ENCODE results near the gene SPECC1L. TPM values are rescaled to one million over a fixed set of nuclear protein-coding genes. Genes with fewer than 3 reads are reported as not detected.
"Not testable (repeated sequence)": the region's sequence is repeated elsewhere in the genome, so short reads cannot be mapped to it uniquely, and the experiment has no call there.

The SPECC1L gene
- total RNA-seq, 1 donor from 2014 or later: 92.9 TPM

DNA sequence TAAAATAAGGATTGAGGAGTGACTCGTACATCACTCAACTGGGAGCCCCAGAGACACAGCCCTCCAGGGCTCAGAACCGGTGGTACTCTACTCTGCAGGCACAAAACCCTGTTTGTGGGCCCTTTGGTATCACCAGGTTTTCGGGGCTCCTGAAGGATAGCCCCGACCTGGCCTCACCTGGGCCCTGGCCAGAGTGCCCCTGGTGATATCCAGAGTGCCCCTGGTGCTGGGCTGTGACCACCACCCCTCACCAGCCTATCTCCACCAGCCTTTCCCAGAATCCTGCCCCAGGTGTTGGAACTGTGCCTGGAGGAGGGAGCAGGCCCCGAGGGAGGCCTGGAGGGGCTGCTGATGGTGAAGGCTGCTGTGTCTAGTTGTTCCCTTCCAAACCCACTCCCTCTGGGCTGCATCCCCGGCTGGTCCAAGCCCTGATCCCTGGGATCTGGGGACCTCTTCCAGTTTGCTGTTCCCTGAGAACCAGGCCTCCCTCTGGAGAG, 23.6 kb upstream of the SPECC1L start:
- DNase-seq (ENCODE audit: low spot score): no peak

GRCh38 chr22:24247564-24248344, 22.9 kb upstream of the SPECC1L start:
- peak; percentile 92 for DNase-seq (ENCODE audit: low spot score)

- DNase-seq (ENCODE audit: low spot score): not testable (repeated sequence)
These were observed 22.0 kb upstream of the SPECC1L start for GRCh38 chr22:24248611-24249010.

DNA sequence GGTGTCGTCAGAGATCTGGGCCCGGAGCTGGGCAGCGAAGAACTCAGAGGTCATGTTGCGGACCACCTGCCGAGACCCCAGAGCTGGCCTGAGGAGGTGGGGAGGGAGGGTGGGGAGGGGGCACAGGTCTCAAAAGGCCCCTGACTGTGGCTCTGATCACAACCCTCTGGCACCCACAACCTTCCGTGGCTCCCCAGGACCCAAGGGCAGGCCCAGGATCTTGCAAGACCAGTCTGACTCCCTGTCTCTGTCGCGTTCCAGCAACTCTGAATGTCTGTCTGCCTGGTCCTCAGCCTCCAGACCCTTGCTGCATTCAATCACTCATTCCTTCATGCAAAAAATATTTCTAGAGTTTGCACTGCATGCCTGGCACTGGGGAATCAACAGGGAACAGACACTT, 21.2 kb upstream of the SPECC1L start:
- DNase-seq (ENCODE audit: low spot score): not testable (repeated sequence)

GRCh38 chr22:24251286-24251685, 19.3 kb upstream of the SPECC1L start:
- DNase-seq (ENCODE audit: low spot score): not testable (repeated sequence)

GRCh38 chr22:24253126-24253525, 17.5 kb upstream of the SPECC1L start:
- DNase-seq (ENCODE audit: low spot score): peak; percentile 13

DNA sequence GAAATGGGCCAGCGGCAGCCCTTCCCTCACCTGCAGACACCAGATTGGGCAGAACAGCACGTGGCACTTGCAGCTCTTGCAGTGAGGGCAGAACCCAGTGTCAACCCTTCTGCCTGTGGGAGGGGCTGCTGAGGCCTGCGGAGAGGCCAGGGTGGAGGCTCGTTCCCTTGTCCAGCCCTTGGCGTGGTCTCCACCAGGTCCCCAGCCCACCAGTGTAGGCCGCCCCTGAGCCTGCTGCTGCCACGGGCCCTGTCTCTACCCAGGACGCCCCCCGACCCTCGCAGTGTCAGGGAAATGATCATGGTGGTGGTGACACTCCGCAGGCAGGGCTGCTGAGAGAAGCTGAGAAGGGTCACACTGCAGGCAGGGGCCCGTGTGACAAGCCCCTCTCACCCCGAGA, 14.5 kb upstream of the SPECC1L start:
- DNase-seq (ENCODE audit: low spot score): peak; percentile 31

DNA sequence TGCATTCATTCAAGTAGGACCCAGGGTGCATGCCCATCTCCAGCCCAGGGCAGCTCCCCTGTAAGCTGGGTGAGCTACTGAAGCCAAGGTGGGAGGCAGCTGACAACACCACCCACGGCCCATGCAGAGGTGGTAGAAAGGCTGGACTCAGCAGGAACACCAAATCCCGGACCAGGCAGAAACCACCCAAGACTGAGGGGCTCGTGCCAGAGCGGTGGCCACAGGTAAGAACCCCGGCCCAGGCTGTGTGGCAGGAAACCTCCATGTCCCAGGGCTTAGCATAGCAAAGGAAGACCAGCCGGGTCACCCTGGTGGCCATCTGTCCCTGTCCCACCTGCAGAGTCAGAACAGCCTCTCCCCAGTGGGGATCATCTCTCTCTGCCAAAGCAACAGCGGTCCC, 13.9 kb upstream of the SPECC1L start:
- DNase-seq (ENCODE audit: low spot score): not testable (repeated sequence)

- DNase-seq (ENCODE audit: low spot score): peak; percentile 79
These were observed 11.2 kb upstream of the SPECC1L start for GRCh38 chr22:24259459-24259858.

DNA sequence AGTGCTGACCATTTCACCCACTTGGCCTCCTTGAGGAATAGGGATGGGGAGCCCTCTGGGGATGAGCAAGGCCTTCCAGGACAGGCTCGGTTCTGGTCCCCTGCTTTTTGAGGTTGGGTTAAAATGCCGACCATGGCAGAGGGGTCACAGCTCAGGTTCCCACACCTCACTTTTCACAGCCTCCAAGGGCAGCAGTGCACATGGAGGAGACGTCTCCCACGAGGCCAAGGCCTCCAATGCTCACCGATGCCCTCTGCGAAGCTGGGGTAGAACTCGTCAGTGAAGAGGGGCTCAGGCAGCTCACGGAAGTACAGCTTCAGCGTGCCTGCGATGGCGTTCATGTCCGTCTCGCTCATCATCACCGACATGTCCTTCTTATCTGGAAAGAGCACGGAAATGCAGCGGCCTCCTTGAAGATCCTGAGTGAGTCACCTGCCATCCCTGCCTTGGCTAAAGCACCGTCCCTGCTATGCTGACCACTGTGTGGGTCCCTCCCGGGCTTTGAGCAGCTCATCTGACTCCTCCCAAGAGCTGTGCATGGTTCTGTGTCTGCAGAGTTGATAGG, 8.4 kb upstream of the SPECC1L start:
- DNase-seq (ENCODE audit: low spot score): not testable (repeated sequence)

GRCh38 chr22:24263479-24263878, 7.2 kb upstream of the SPECC1L start:
- DNase-seq (ENCODE audit: low spot score): not testable (repeated sequence)

DNA sequence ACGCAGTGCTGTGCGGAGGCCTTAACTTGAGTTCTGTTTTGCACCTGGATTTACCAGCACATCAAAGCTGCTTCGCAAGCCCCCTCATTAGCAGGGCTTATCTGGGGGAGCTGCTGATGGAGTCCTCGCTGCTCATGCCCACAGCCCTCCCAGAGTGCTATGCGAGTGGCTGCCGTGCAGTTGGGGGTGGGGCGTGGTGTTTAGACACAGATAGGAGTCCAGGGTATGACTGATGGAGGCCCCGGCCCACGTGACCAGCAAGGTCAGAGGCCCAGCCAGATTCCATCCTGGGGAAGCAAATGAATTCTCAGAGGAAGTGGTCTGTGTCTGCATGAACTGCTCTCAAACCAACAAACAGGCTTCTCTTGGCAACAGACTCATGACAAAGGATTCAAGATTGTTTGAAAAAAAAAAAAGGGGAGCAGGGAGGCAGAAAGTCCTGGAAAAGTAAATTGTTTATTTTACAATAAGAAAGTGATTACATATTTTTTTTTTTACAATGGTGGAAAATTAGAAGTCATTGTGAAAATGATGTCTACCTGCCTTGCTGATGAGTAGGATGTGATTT, 6.2 kb upstream of the SPECC1L start:
- DNase-seq (ENCODE audit: low spot score): not testable (repeated sequence)

- no peak for DNase-seq (ENCODE audit: low spot score)
These were observed 4.9 kb upstream of the SPECC1L start for GRCh38 chr22:24265734-24266133.

GRCh38 chr22:24266495-24266894, 4.1 kb upstream of the SPECC1L start:
- not testable (repeated sequence) for DNase-seq (ENCODE audit: low spot score)

- DNase-seq (ENCODE audit: low spot score): no peak
These were observed 789 bp downstream of the SPECC1L start for GRCh38 chr22:24271386-24271854.

DNA sequence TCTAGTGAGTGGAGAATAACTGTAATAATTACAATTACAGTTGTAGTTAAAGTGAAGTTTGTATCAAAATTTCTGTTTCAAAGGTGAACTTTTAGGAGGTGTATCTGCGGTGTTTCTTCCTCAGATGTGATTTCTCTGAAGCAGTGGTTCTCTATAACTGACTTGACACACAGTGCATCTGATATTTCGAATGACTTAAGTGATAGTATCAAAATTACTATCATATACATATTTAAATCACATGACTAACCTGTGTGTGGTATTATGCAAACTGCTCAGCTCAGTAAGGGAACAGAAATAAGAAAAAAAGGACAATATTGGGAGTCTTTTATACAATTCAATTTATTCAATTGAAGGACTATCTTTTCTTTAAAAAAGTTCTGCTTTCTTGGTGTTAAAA, 2.4 kb downstream of the SPECC1L start:
- DNase-seq (ENCODE audit: low spot score): not testable (repeated sequence)

- not testable (repeated sequence) for DNase-seq (ENCODE audit: low spot score)
These were observed 3.3 kb downstream of the SPECC1L start for GRCh38 chr22:24273906-24274305.

- DNase-seq (ENCODE audit: low spot score): not testable (repeated sequence)
These were observed 4.2 kb downstream of the SPECC1L start for GRCh38 chr22:24274696-24275405.

- DNase-seq (ENCODE audit: low spot score): not testable (repeated sequence)
These were observed 9.7 kb downstream of the SPECC1L start for GRCh38 chr22:24280363-24280762.

DNA sequence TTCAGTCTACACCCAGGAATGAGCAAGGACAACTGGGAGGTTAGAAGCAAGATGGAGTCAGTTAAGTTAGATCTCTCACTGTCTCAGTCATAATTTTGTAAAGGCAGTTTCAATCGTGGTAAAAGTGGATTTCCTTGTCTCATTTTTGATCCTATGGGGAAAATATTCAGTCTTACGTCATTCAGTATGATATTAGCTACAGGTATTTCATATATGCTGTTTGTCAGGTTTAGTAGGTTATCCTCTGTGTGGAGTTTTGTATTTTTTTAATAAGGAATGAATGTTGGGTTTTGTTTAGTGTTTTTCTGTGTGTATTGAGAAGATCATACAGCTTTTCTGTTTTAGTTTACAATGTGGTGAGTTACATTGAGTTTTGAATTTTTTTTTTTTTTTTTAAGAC, 11.8 kb downstream of the SPECC1L start:
- DNase-seq (ENCODE audit: low spot score): no peak

- no peak for DNase-seq (ENCODE audit: low spot score)
These were observed 14.1 kb downstream of the SPECC1L start for GRCh38 chr22:24284747-24285203.

GRCh38 chr22:24285245-24285644, 14.6 kb downstream of the SPECC1L start:
- no peak for DNase-seq (ENCODE audit: low spot score)
